GM21825 (cell line): ENCODE measurements around the gene TRAPPC4.

Experiments used
- ATAC-seq: cut with Tn5 transposase; IDR thresholded peaks from one replicate; pipeline ENCODE4 v1.9.1; 2021; ENCODE audit warnings: mild to moderate bottlenecking, moderate library complexity; ENCODE audit not compliant: unreplicated experiment

TRAPPC4 gene

GRCh38 chr11:119061256-119061655, 42.7 kb downstream of the TRAPPC4 start:
- ATAC-seq, result no peak

- no peak for ATAC-seq
These were observed 44.2 kb downstream of the TRAPPC4 start for GRCh38 chr11:119062779-119063178.

GRCh38 chr11:119065369-119065768, 46.8 kb downstream of the TRAPPC4 start:
- no peak for ATAC-seq

DNA sequence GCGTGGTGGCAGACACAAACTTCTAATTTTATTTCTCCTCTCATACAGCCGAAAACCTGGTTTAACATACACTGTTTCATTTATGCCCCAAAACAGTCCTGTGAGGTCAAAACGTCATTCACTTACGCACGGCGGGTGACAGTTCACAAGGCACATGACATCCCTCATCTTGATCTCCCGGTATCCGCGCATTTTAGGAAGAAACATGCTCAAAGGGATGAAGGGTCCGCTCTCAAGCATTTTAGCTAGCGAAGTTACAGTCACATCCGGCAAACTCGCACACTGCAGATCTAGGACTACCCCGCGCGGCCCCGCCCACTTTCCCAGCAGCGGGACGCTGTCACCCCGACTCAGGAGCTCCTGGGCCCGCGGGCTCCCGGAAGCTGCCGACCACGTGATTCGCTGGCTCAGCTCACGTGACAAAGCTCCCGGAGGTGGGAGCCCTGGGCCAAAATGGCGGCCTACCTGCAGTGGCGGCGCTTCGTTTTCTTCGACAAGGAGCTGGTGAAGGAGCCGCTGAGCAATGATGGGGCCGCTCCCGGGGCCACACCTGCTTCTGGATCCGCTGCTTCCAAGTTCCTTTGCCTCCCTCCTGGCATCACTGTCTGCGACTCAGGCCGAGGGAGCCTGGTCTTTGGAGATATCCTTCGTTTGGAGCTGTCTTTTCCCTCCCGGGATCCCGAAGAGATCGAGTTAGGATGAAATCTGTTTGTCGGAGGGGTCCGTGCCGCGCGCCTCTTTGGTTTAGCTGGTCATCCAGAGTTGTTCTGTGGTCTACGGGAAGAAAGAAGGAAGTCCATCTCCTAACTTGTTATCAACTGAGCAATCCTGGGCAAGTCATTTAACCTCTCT, 49.0 kb downstream of the TRAPPC4 start, which contains the start of gene VPS11:
TSS of gene VPS11 (plus strand) at position 448 of the 852 bp plus-strand sequence. CDS start at position 454, 6 bp downstream.
- ATAC-seq, result peak; percentile 87
